HG02642 (cell line): ENCODE results near the gene TAF7L.
"Not testable (repeated sequence)": the region's sequence is repeated elsewhere in the genome, so short reads cannot be mapped to it uniquely, and the experiment has no call there.

ENCODE experiments used
- ATAC-seq: cut with Tn5 transposase; IDR thresholded peaks from one replicate; pipeline ENCODE4 v1.9.1; 2021; ENCODE audit warnings: mild to moderate bottlenecking; ENCODE audit not compliant: unreplicated experiment, poor library complexity

The TAF7L gene, protein sequence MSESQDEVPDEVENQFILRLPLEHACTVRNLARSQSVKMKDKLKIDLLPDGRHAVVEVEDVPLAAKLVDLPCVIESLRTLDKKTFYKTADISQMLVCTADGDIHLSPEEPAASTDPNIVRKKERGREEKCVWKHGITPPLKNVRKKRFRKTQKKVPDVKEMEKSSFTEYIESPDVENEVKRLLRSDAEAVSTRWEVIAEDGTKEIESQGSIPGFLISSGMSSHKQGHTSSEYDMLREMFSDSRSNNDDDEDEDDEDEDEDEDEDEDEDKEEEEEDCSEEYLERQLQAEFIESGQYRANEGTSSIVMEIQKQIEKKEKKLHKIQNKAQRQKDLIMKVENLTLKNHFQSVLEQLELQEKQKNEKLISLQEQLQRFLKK

DNA sequence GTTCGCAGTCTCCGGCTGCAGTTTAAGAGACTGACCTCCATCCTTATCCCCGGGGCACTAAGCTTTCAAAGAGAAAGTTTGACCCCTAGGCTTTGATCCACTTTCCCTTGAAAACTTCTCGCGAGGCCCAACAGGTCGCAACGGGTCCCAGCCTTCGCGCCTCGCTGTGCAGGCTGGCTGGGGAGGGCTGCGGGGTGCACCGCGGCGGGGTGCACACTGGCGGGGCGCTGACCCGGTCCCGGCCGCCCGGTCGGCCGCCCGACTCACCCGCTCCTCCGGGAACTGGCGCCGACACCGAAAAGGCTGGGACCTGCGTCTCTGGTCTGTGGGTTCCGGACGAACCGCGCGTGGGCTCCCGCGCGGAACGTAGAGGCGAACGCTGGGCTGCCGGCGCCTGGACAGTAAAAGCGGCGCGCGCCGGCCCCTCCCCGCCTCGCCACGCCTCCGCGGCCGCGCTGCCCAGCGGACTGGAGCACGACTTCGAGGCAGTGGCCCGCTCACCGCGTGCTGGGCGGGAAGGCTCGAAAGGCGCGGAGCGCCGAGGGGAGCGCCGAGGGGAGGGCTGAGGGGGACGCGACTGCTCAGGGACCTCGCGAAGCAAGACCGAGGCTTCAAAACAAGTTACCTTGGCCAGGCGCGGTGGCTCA is at the start of gene TAF7L:
TSS of gene TAF7L (minus strand) at position 378 of the 647 bp plus-strand sequence. CDS start 3,791 bp downstream, outside the sequence.
- ATAC-seq: no peak

DNA sequence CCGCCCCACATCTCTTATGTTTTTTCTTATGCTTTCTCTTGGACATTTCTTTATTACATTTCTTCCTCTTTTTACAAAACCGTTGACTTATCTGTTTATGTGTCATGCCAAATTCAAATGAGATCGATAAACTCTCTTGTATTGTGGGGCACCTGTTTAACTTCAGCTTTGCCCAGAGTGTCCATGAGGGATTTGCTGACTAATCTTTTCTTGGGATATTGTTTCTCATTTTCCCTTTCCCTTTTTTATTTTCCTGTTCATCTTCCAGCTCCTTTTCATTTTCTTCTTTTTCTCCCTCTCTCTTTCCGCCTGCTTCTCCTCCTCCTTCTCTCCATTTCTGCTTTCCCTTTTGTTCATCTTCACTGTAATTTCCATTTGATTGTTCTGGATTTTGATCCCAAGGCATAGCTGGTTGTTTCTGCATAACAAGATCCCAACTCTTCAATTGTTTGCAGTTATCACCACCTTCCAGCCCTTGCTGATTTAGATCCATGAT is 46.7 kb upstream of the TAF7L start:
- no peak for ATAC-seq

DNA sequence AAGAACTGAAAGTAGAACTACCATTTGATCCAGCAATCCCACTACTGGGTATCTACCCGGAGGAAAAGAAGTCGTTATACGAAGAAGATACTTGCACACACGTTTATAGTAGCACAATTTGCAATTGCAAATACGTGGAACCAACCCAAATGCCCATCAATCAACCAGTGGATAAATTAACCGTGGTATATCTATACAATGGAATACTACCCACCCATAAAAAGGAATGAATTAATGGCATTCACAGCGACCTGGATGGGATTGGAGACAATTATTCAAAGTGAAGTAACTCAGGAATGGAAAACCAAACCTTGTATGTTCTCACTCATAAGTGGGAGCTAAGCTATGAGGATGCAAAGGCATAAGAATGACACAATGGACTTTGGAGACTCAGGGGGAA is 43.2 kb upstream of the TAF7L start:
- not testable (repeated sequence) for ATAC-seq

DNA sequence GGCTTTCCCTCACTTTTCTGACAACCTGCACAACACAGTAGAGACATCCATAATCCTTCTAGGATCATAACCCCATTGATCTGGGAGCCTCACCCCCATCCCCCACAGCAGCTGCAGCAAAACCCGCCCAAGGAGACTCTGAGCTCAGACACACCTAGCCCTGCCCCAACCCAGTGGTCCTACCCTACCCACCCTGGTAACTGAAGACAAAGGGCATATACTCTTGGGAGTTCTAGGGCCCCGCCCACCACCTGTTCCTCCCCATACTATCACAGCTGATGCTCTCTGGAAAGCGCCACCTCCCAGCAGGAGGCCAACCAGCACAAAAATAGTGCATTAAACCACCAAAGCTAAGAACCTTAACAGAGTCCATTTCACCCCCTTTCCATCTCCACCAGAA is 35.5 kb upstream of the TAF7L start:
- ATAC-seq: not testable (repeated sequence)

DNA sequence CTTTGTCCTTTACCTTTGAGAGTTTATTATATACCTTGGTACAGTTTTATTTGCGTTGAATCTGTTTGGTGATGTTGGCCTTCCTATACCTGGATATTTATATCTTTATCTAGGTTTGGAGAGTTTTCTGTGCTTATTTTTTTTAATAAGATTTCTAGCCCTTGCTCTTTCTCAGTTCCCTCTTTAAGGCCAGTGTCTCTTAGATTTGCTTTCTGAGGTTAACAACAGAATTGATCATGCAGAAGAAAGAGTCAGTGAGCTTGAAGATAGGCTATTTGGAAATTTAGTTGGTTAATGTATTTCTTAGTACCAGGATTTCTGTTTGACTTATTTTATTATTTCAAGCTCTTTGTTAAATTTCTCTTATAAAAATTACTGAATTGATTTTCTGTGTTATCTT is 12.7 kb upstream of the TAF7L start:
- ATAC-seq: no peak

DNA sequence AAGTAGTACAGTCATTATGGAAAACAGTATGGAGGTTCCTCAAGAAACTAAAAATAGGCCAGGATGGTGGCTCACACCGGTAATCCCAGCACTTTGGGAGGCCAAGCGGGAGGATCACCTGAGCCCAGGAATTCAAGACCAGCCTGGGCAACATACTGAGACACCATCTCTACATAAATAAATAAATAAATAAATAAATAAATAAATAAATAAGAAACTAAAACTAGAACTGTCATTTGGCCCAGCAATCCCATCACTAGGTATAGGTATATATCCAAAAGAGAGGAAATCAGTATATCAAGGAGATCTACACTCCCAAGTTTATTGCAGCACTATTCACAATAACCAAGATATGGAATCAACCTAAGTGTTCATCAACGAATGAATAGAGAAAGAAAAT is 4.5 kb upstream of the TAF7L start:
- ATAC-seq: not testable (repeated sequence)

DNA sequence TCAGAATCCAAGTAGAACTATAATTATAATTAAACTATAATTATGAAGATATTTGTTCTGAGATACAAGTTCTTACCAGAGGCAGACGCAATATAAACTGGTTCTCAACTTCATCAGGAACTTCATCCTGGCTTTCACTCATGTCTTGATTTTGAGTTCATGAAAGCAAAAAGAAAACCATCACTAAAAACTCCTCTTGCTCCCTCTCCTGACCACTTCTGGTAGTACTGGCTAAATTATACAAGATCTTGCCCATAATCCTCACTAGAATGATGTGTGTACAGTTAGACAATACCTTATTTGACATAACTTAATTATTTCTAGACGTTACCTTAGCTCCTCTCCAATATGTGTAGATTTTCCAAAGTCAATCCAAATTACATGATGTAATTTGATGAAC is 3.7 kb downstream of the TAF7L start:
- no peak for ATAC-seq

DNA sequence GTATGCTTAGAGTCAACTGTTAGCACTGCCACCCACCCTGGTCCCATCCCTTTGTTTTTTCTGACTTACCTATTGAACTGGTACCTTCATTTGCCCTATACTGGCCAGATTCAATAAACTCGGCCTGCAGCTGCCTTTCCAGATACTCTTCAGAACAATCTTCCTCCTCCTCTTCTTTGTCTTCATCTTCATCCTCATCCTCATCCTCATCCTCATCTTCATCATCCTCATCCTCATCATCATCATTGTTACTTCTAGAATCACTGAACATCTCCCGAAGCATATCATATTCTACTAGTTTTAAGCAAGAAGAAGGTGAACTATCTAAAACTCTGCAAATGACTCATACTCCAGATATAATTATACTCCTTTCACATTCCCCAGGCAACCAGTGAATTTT is 14.9 kb downstream of the TAF7L start:
- no peak for ATAC-seq

DNA sequence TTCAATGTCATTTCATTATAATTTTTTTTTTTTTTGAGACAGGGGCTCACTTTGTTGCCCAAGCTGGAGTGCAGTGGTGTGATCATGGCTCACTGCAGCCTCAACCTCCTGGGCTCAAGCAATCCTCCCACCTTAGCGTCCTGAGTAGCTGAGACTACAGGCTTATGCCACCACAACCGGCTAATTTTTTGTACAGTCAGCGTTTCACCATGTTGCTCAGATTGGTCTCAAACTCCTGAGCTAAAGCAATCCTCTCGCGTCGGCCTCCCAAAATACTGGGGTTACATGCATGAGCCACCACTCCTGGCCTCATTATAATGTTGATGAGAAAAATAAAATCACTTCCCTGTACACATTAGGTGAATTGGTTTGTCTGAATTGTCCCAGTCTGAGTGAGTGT is 16.9 kb downstream of the TAF7L start:
- no peak for ATAC-seq

DNA sequence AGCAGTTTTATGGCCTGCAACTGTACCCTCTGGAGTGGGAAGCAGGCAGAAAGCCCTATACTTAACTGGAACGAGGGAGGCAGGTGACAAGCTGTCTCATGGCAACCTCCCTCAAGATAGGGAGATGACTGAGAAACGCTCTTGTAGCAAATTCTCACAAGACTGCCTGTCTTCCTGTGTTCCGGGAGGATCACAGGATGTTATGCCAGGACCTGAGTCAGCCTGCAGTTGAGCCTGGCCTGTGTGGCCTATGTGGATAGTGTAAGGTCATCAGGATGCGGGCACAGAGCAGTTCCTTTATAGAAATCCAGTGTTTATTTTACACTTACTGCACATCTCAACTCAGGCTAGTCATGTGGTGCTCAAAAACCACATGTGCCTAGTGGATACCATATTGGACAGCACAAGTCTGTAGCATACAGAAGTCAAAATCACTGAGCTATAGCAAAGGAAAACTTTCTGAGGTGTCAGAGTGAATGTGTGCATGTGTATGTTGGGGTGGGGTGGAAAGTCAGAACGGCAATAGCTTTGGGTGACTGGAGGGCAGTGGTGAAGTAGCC is 25.2 kb downstream of the TAF7L start:
- ATAC-seq: no peak

DNA sequence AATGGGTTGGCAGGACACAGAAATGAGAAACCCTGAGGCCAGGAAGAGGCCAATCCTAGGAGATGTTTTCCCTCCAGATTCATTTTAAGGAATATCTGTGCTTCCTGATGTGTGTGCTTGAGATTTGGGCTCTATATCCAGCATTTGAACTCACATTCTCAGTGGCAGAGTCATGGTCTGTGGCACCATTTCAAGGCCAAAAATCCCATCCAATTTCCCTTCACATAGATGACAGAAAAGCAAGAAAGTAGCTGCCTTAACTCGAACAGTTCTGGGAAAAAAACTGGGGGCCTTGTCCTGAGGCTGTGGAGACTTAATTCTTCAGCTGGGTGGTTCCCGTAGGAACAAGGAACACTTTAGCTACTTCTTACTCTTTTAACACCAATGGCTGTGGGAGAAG is 27.4 kb downstream of the TAF7L start:
- ATAC-seq: no peak

DNA sequence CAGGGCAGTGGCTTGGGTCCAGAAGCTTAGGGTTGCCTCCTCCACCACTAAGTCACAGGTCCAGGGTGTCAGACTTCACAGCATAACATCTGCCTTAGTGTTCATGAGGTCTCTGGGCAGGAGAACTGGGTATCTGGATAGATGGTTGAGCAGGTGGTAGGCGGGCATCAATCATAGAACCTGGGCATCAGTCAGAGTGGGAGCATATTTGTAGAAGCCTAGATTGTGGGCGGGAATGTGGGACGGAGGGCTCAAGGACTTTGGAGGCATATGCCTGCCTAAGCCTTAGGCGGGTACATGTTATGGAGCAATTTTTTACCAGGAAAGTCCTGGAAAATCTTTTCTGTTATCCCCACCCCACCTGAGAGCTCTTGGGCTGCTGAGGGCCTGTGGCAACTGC is 28.5 kb downstream of the TAF7L start:
- no peak for ATAC-seq

DNA sequence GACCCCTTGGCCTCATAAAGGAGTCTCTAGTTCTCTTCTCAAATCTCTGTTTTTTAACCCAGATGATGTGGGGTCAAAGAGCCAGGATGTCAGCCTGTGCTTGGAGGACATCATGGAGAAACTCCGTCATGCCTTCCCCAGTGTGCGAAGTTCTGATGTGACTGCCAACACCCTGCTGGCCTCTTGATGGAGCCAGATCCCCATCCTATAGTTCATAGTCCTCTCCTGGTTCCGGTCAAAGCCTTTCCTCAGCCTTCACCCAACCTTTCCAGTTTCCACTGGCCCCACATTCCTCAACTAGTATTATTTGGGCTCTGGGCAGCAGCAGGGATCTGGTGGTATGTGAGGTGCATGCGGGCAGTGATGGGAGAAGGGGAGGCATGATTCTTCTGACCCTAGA is 30.7 kb downstream of the TAF7L start:
- ATAC-seq: no peak

DNA sequence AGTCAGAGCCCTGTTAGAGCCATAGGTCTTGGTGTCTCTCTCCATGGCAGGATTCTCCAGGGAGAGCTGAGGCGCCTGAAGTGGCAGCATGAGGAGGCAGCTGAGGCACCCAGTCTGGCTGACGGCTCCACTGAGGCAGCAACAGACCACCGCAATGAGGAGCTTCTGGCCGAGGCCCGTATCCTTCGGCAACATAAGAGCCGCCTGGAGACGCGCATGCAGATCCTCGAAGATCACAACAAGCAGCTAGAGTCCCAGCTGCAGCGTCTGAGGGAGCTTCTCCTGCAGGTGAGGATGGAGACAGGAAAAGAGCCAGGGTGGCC is 32.9 kb downstream of the TAF7L start:
- ATAC-seq: no peak

DNA sequence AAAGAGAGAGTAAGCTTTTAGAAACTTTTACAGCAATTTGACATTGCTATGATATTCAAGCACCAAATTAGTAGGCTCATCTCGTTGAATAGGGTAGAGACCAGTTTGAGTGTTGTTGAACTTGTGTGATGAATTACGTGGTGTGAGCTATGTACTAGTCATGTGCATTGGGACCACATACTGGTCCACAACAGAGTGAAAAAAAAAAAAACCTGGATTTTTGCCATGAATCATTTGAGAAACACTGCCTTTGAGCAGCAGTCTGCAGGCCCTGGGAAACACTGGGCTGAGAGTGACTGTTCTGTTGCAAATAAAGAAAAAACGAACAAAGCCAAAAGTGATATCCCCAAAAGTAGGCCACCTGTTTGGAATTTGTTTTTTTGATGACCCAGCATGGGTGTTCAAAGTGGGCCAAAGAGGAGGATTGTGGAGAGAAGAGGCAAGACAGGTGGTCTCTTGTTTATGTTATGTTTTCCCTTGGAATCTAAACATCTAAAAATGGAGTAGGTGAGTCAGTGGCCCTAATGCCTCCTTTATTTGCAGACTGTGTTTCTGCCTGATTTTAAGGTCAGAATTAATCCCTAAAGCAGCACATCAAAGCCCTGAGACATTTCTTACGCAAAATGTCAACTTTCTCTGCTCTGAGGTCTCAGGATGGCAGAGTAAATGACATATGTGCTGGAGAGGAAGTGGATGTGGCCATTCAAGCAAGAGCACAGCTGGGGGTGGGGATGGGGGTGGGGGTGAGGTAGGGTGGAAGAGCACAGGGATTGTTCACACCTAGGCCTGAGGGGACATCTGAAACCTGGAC is 33.5 kb downstream of the TAF7L start:
- no peak for ATAC-seq

DNA sequence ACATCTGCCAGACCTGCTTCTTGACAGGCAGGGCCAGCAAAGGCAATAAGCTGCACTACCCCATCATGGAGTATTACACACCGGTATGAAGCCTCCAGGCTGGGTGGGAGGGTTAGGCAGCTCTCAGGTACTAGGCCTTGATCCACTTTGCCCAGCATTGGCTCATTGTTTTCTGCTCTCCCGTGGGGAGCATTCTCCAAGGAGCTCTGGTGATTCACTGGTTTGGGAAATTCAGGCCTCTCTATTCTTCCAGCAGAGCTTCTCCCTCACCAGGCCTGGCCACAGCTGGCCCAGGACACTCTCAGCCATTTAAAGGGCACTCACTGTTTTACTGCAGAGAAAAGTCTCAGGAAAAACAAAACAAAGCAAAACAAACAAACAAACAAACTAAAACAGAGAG is 38.5 kb downstream of the TAF7L start:
- ATAC-seq: no peak

DNA sequence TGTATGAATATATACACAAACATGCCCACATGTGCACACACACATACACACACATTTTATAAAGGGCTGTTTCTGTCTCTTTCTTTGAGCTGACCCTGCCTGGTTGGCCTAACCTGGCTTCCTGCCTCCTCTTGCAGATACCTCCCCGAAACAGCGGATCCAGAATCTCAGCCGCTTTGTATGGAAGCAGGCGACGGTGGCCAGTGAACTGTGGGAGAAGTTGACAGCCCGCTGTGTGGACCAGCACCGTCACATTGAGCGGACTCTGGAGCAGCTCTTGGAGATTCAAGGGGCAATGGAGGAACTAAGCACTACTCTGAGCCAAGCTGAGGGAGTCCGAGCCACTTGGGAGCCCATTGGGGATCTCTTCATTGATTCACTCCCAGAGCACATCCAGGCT is 49.6 kb downstream of the TAF7L start:
- ATAC-seq: no peak

DNA sequence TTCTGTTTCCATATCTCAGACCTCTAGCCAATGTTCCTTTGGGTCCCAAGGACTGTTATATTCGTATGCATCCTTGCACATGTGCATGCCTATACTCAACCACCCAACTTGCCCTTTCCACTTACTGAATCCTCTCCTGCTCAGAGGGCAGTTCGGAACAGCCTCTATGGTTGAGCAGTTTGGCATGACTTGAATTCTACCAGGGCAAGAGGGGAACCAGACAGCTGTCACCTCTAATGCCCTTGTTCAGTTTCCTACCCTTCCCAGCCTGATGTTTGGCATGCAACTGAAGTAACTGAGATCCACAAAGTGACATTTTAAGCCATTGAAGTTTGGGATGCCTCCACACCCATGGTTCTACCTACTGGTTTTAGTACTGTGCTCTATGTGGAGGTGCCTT is 54.1 kb downstream of the TAF7L start:
- ATAC-seq: no peak

DNA sequence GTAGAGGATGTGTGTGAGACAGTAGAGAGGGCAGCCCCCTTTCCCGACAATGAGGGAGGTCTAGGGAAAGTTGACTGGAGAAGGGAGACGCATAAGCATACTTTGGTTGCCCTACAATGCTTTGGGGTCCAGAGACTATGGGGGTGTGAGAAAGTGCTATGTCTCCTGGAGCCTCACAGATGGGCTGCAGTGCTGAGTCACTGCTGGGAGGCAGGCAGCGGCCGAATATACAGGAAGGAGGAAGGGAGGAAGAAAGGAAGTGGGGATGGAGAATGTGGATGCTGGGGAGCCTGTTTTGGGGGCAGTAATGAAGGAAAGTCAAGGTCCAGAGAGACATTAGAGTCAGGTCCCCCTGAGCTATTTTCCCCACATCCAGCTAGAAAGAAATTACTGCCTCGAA is 58.8 kb downstream of the TAF7L start:
- no peak for ATAC-seq

DNA sequence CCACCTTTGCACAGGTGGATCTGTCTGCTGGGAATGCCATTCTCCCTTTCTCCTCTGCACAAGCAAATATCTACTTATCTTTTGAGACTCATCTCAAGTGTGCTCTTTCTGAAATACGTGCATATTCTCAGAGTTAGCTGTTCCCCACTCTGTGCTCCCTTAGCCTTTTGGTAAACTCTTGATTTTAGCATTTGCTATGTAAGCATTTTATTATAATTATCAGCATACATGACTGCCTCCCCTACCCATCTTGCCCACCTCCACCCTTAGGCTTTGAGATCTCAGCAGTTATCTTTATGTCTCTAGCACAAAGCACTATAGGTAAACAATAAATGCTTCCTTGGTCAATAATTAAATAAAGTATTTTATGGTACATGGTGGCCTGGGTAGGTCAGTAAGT is 60.1 kb downstream of the TAF7L start:
- ATAC-seq: no peak

DNA sequence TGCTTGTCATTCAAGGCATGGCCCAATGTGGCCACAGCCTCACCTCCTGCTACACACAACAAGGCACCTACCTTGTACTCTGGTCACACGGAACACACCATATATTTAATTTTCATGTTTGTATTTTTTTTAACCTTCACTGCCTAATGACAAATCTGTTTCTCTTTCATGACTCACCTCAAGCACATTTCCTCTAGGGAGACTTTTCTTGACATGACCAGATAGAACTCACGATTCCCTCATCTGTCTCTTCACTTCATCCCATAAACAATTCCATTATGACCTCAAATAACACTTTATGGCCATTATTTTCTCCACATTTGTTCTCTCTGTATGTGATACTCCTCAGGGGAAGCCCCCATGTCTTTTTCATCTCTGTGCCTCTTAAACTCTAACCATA is 60.5 kb downstream of the TAF7L start:
- no peak for ATAC-seq
